ENCODE results near the gene CCL26. TPM values are rescaled to one million over a fixed set of nuclear protein-coding genes. Genes with fewer than 3 reads are reported as not detected.
"Not testable (repeated sequence)": the region's sequence is repeated elsewhere in the genome, so short reads cannot be mapped to it uniquely, and the experiment has no call there.

CCL26 gene
- total RNA-seq, 4 donors from 2014 or later = 1.2 to 2.0 TPM; not detected in 2

- no peak overlapping the region for H3K27ac ChIP-seq (replicated peaks in 1 of 4)
- 65% methylated on average over 4 of the region's 4 CpGs for WGBS
- no peak for TF ChIP-seq CTCF (IDR thresholded peaks at IDR 0.05)
- no peak for TF ChIP-seq POLR2AphosphoS5 (IDR thresholded peaks at IDR 0.05)
- TF ChIP-seq POLR2A (IDR thresholded peaks at IDR 0.05; ENCODE audit: low read depth) = no peak
- TF ChIP-seq EP300 (IDR thresholded peaks at IDR 0.05) = no peak
Observed at GRCh38 chr7:75798770-75799169, 26.8 kb upstream of the CCL26 start.

GRCh38 chr7:75796420-75796819, 24.4 kb upstream of the CCL26 start:
- no peaks in the 10 kb centered on the region for H3K9me3 ChIP-seq
- peaks cover 0 to 13% (median 10%) of the 10 kb centered on the region in 4 donors for H3K4me1 ChIP-seq
- intact Hi-C loops (cut with DNase I) = no loop called here
- no peak overlapping the region for H3K4me3 ChIP-seq
- H3K36me3 ChIP-seq = no peaks in the 10 kb centered on the region
- DNase-seq (ENCODE audit: extremely low spot score) = no peak
- WGBS = 87% methylated on average over 5 of the region's 6 CpGs
- peaks cover 0 to 9% (median 0%) of the 10 kb centered on the region in 4 donors for H3K27me3 ChIP-seq
- TF ChIP-seq EP300 (IDR thresholded peaks at IDR 0.05) (no peak), CTCF (IDR thresholded peaks at IDR 0.05) (no peak), POLR2AphosphoS5 (IDR thresholded peaks at IDR 0.05) (no peak), POLR2A (IDR thresholded peaks at IDR 0.05; ENCODE audit: low read depth) (no peak)
- peak overlapping the region in 2 of 4 donors; percentile 17 to 46 for H3K27ac ChIP-seq (replicated peaks in 1 of 4)

More at GRCh38 chr7:75798770-75799169, 26.8 kb upstream of the CCL26 start:
- Histone ChIP-seq H3K27me3 (peaks cover 0 to 9% (median 0%) of the 10 kb centered on the region in 4 donors), H3K9me3 (no peaks in the 10 kb centered on the region), H3K36me3 (no peaks in the 10 kb centered on the region), H3K4me1 (peaks cover 0 to 5% (median 0%) of the 10 kb centered on the region in 4 donors), H3K4me3 (no peak overlapping the region)
- intact Hi-C loops (cut with DNase I) = no loop called here
- no peak for DNase-seq (ENCODE audit: extremely low spot score)

GRCh38 chr7:75795831-75796285, 23.8 kb upstream of the CCL26 start:
- TF ChIP-seq POLR2AphosphoS5 (IDR thresholded peaks at IDR 0.05) = peak; percentile 29 to 49
- no peak for TF ChIP-seq EP300 (IDR thresholded peaks at IDR 0.05)
- H3K4me3 ChIP-seq = no peak overlapping the region
- intact Hi-C loops (cut with DNase I) = no loop called here
- H3K27ac ChIP-seq (replicated peaks in 1 of 4) = peak overlapping the region in 3 of 4 donors; percentile 17 to 65 (median 31)
- 52% methylated on average over 9 of the region's 9 CpGs for WGBS
- H3K27me3 ChIP-seq = peaks cover 0 to 9% (median 0%) of the 10 kb centered on the region in 4 donors
- H3K4me1 ChIP-seq = peaks cover 0 to 18% (median 15%) of the 10 kb centered on the region in 4 donors
- no peaks in the 10 kb centered on the region for H3K9me3 ChIP-seq
- H3K36me3 ChIP-seq = no peaks in the 10 kb centered on the region
- DNase-seq (ENCODE audit: extremely low spot score) = no peak

GRCh38 chr7:75793676-75794075, 21.7 kb upstream of the CCL26 start:
- no peak overlapping the region for H3K27ac ChIP-seq (replicated peaks in 1 of 4)
- no peak overlapping the region for H3K4me3 ChIP-seq
- H3K27me3 ChIP-seq = peaks cover 0 to 9% (median 0%) of the 10 kb centered on the region in 4 donors
- TF ChIP-seq POLR2AphosphoS5 (IDR thresholded peaks at IDR 0.05) = no peak
- no peak for TF ChIP-seq EP300 (IDR thresholded peaks at IDR 0.05)
- no peaks in the 10 kb centered on the region for H3K9me3 ChIP-seq
- DNase-seq (ENCODE audit: extremely low spot score) = no peak
- H3K36me3 ChIP-seq = no peaks in the 10 kb centered on the region
- H3K4me1 ChIP-seq = peaks cover 0 to 18% (median 15%) of the 10 kb centered on the region in 4 donors
- intact Hi-C loops (cut with DNase I) = no loop called here
- 97% methylated on average over 2 of the region's 2 CpGs for WGBS

GRCh38 chr7:75792567-75792966, 20.6 kb upstream of the CCL26 start:
- H3K27me3 ChIP-seq; H3K27ac ChIP-seq (replicated peaks in 1 of 4); DNase-seq (ENCODE audit: extremely low spot score); H3K36me3 ChIP-seq; H3K9me3 ChIP-seq; intact Hi-C loops (cut with DNase I); H3K4me3 ChIP-seq: not testable (repeated sequence)
- 91% methylated on average over 5 of the region's 5 CpGs for WGBS
- H3K4me1 ChIP-seq = peaks cover 0 to 18% (median 15%) of the 10 kb centered on the region in 4 donors

GRCh38 chr7:75789361-75789924, 17.4 kb upstream of the CCL26 start:
- Histone ChIP-seq H3K9me3 (no peaks in the 10 kb centered on the region), H3K27me3 (no peaks in the 10 kb centered on the region), H3K27ac (replicated peaks in 1 of 4) (peak overlapping the region in 1 of 4 donors; percentile 25), H3K4me3 (no peak overlapping the region), H3K4me1 (peaks cover 0 to 16% (median 13%) of the 10 kb centered on the region in 4 donors), H3K36me3 (no peaks in the 10 kb centered on the region)
- intact Hi-C loops (cut with DNase I) = no loop called here
- TF ChIP-seq EP300 (IDR thresholded peaks at IDR 0.05) (no peak), POLR2A (IDR thresholded peaks at IDR 0.05; ENCODE audit: low read depth) (no peak), CTCF (IDR thresholded peaks at IDR 0.05) (no peak), POLR2AphosphoS5 (IDR thresholded peaks at IDR 0.05) (no peak)
- DNase-seq (ENCODE audit: extremely low spot score) = no peak
- 60% methylated on average over 3 of the region's 3 CpGs for WGBS

GRCh38 chr7:75788154-75788847, 16.3 kb upstream of the CCL26 start:
- peaks cover 0 to 16% (median 13%) of the 10 kb centered on the region in 4 donors for H3K4me1 ChIP-seq
- DNase-seq (ENCODE audit: extremely low spot score); intact Hi-C loops (cut with DNase I); H3K27ac ChIP-seq (replicated peaks in 1 of 4); H3K9me3 ChIP-seq; H3K36me3 ChIP-seq; H3K27me3 ChIP-seq; H3K4me3 ChIP-seq: not testable (repeated sequence)
- 74% methylated on average over 14 of the region's 14 CpGs for WGBS

- H3K27me3 ChIP-seq; H3K4me3 ChIP-seq; H3K27ac ChIP-seq (replicated peaks in 1 of 4); intact Hi-C loops (cut with DNase I); H3K4me1 ChIP-seq; H3K9me3 ChIP-seq; H3K36me3 ChIP-seq; DNase-seq (ENCODE audit: extremely low spot score): not testable (repeated sequence)
- 78% methylated on average over 5 of the region's 5 CpGs for WGBS
Observed at GRCh38 chr7:75783058-75783457, 11.0 kb upstream of the CCL26 start.
